Measurements from ENCODE around the gene RASL11A. TPM values are rescaled to one million over a fixed set of nuclear protein-coding genes. Genes with fewer than 3 reads are reported as not detected.

The RASL11A gene
- total RNA-seq, 1 experiment from 2014 or later, result 2.7 TPM

DNA sequence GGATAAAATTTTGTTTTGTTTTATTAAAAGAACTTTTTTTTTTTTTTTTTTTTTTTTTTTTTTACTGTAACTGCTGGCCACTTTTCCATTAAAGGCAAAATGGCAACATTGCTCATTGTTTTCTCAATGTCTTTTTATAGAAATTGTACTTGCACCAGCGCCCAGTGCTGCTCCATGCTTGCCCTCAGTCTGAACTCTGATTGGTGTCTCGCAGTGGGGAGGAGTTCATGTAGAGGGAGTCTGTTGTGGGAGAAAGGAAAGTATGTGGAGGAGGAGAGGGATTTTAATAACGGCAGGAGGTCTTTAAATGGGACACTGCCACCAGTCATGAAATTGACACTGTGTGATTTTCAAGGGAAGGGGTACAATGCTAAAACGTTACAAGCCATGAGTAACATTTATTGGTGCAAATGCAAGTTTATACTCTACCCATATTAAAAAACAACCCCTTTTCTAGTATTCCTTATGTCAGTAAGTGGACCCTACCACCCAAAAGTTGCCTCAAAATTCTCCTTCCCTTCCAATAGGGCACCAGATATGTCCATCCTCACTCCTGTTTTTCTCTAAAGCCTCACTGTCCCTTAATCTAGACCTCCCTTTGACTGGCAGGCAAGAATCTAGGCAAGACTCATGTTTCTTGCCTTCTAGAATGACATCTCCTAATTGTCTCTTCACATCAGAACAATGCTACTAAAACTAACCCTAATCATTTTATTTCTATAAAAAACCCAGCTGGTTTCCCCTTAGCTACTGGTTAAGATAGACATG is 3.2 kb downstream of the RASL11A start:
- Histone ChIP-seq H4K20me1 (ENCODE audit: control insufficient read depth, insufficient read depth, insufficient read length) (no peaks in the 10 kb centered on the region), H4K8ac (replicated peaks; ENCODE audit: insufficient read length, low read depth, low read length) (no peak overlapping the region), H2BK12ac (ENCODE audit: insufficient read length, low read depth, low read length) (no peak overlapping the region), H2BK15ac (ENCODE audit: low read depth, low read length) (no peak overlapping the region), H3K9me3 (ENCODE audit: control insufficient read depth, low read depth, low read length) (no peaks in the 10 kb centered on the region), H4K91ac (ENCODE audit: insufficient read length, low read depth, low read length) (no peak overlapping the region), H3K79me2 (ENCODE audit: insufficient read depth, low read length) (no peaks in the 10 kb centered on the region), H3K23me2 (ENCODE audit: insufficient read length, low read depth, low read length, poor library complexity, severe bottlenecking) (peaks cover 9% of the 10 kb centered on the region), H3K4me2 (ENCODE audit: insufficient read depth, insufficient read length, low read length) (no peak overlapping the region), H3K79me1 (ENCODE audit: insufficient read depth, low read depth, low read length, poor library complexity, severe bottlenecking) (no peaks in the 10 kb centered on the region), H2BK120ac (ENCODE audit: low read depth, low read length, poor library complexity, severe bottlenecking) (no peak overlapping the region), H3T11ph (ENCODE audit: low read length) (no peak overlapping the region), H2AFZ (ENCODE audit: low read length) (no peak overlapping the region), H3K27me3 (ENCODE audit: insufficient read depth, low read length) (no peaks in the 10 kb centered on the region), H3K14ac (ENCODE audit: insufficient read depth, low read length) (no peak overlapping the region), H2BK5ac (ENCODE audit: insufficient read length, low read length) (no peak overlapping the region), H3K9ac (ENCODE audit: extremely low read depth, insufficient read length, low read length) (no peak overlapping the region), H4K5ac (ENCODE audit: insufficient read length, low read depth, low read length) (no peak overlapping the region), H3K4me1 (ENCODE audit: insufficient read depth, low read length) (no peaks in the 10 kb centered on the region), H2AK5ac (ENCODE audit: insufficient read length, low read length) (no peak overlapping the region), H3K4ac (ENCODE audit: low read depth, low read length) (no peak overlapping the region), H3K27ac (ENCODE audit: insufficient read length, low read depth, low read length) (no peak overlapping the region), H3K56ac (ENCODE audit: insufficient read length, low read depth, low read length) (no peak overlapping the region), H3K23ac (ENCODE audit: insufficient read length, low read depth, low read length) (no peak overlapping the region), H3K18ac (ENCODE audit: insufficient read length, low read depth, low read length) (no peak overlapping the region), H2BK20ac (ENCODE audit: low read depth, low read length, poor library complexity, severe bottlenecking) (no peak overlapping the region)
- DNase-seq, result peak; percentile 23
- no peak for TF ChIP-seq CTCF (conservative IDR thresholded peaks at IDR 0.05)
- no peak overlapping the region for H3K27ac Mint-ChIP-seq
- H3K4me1 Mint-ChIP-seq, result peaks cover 9 to 15% of the 10 kb centered on the region in 2 experiments
- H3K9me3 Mint-ChIP-seq, result no peaks in the 10 kb centered on the region
- no peaks in the 10 kb centered on the region for H3K36me3 Mint-ChIP-seq (ENCODE audit: insufficient read depth in 1 of 3, low read depth in 3 of 3)
- peaks cover 56% of the 10 kb centered on the region for H3K27me3 Mint-ChIP-seq (ENCODE audit: low read depth)
- no peak overlapping the region for H3K4me3 Mint-ChIP-seq
- no CpG with 5 or more reads among the region's 4 CpGs for WGBS (ENCODE audit: extremely low coverage, insufficient read length, low lambda C conversion rate)

Measured in H9 (cell line).